ENCODE measurements around the gene ZNF469. TPM values are rescaled to one million over a fixed set of nuclear protein-coding genes. Genes with fewer than 3 reads are reported as not detected.
A peak's percentile ranks its signal among the peaks of the same experiment; 100 is the strongest.

Gene ZNF469
- total and polyA plus RNA-seq, 8 donors, result 1.4 to 5.5 (median 2.6) TPM

- Histone ChIP-seq H3K27me3 (peaks cover 2 to 78% of the 10 kb centered on the region in 2 donors), H3K9me3 (no peaks in the 10 kb centered on the region), H3K4me3 (no peak overlapping the region), H3K36me3 (no peaks in the 10 kb centered on the region), H3K27ac (no peak overlapping the region), H3K4me1 (no peaks in the 10 kb centered on the region)
- no peak for TF ChIP-seq CTCF (IDR thresholded peaks at IDR 0.05)
- intact Hi-C loops (cut with DNase I), result no loop called here
- peak in 1 of 4 donors; percentile 50 for DNase-seq
- no peak for ATAC-seq
Observed at GRCh38 chr16:88389621-88390160, 6.9 kb downstream of the ZNF469 start.

- no peak overlapping the region for H3K27ac ChIP-seq
- H3K4me3 ChIP-seq, result no peak overlapping the region
- TF ChIP-seq CTCF (IDR thresholded peaks at IDR 0.05), result no peak
- H3K27me3 ChIP-seq, result peaks cover 0 to 73% of the 10 kb centered on the region in 2 donors
- no peak for ATAC-seq
- no peaks in the 10 kb centered on the region for H3K36me3 ChIP-seq
- intact Hi-C loops (cut with DNase I), result no loop called here
- DNase-seq, result peak in 1 of 4 donors; percentile 47
- no peaks in the 10 kb centered on the region for H3K4me1 ChIP-seq
- no peaks in the 10 kb centered on the region for H3K9me3 ChIP-seq
Observed at GRCh38 chr16:88390265-88390664, 7.5 kb downstream of the ZNF469 start.

GRCh38 chr16:88390735-88391134 lies 8.0 kb downstream of the ZNF469 start:
- peaks cover 0 to 68% of the 10 kb centered on the region in 2 donors for H3K27me3 ChIP-seq
- no peak overlapping the region for H3K4me3 ChIP-seq
- TF ChIP-seq CTCF (IDR thresholded peaks at IDR 0.05), result no peak
- intact Hi-C loops (cut with DNase I), result no loop called here
- H3K4me1 ChIP-seq, result no peaks in the 10 kb centered on the region
- no peak for DNase-seq
- ATAC-seq, result no peak
- no peak overlapping the region for H3K27ac ChIP-seq
- H3K9me3 ChIP-seq, result no peaks in the 10 kb centered on the region
- no peaks in the 10 kb centered on the region for H3K36me3 ChIP-seq

GRCh38 chr16:88391144-88391850 lies 8.5 kb downstream of the ZNF469 start:
- no peak for TF ChIP-seq CTCF (IDR thresholded peaks at IDR 0.05)
- H3K27me3 ChIP-seq, result peaks cover 0 to 62% of the 10 kb centered on the region in 2 donors
- no peak overlapping the region for H3K27ac ChIP-seq
- H3K4me1 ChIP-seq, result no peaks in the 10 kb centered on the region
- intact Hi-C loops (cut with DNase I), result no loop called here
- ATAC-seq (no peak), DNase-seq (peak in 1 of 4 donors; percentile 76)
- no peaks in the 10 kb centered on the region for H3K36me3 ChIP-seq
- no peak overlapping the region for H3K4me3 ChIP-seq
- no peaks in the 10 kb centered on the region for H3K9me3 ChIP-seq

- Histone ChIP-seq H3K27ac (no peak overlapping the region), H3K4me3 (no peak overlapping the region), H3K27me3 (peaks cover 0 to 55% of the 10 kb centered on the region in 2 donors), H3K36me3 (no peaks in the 10 kb centered on the region), H3K9me3 (no peaks in the 10 kb centered on the region), H3K4me1 (no peaks in the 10 kb centered on the region)
- no peak for TF ChIP-seq CTCF (IDR thresholded peaks at IDR 0.05)
- DNase-seq, result no peak
- no peak for ATAC-seq
- intact Hi-C loops (cut with DNase I), result no loop called here
Observed at GRCh38 chr16:88392111-88392510, 9.4 kb downstream of the ZNF469 start.

Data from left lung (tissue), 10 donors.